ENCODE results near the gene AP1S3.

The AP1S3 gene

DNA sequence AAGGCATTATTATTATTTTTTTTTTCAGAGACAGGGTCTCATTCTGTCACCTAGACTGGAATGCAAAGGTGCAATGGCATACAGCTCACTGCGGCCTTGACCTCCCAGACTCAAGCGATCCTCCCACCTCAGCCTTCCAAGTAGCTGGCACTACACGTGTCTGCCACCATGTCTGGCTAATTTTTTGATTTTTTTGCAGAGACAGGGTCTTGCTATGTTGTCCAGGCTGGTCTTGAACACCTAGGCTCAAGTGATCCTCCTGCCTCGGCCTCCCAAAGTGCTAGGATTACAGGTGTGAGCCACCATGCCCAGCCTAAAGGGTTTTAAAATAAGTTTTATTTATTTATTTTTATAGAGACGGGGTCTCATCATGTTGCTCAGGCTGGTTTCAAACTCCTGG, 45.3 kb upstream of the AP1S3 start:
- Histone ChIP-seq H2BK5ac (ENCODE audit: low read depth, low read length, poor library complexity, severe bottlenecking) (no peak overlapping the region), H4K91ac (ENCODE audit: low read length) (no peak overlapping the region), H3K79me1 (replicated peaks; ENCODE audit: low read length, poor library complexity, severe bottlenecking) (peaks cover 12% of the 10 kb centered on the region), H3K4ac (ENCODE audit: low read depth in 1 of 2, low read length in 2 of 2) (no peak overlapping the region), H2AFZ (ENCODE audit: low read depth, low read length) (no peak overlapping the region), H2BK12ac (ENCODE audit: low read length in 2 of 2) (no peak overlapping the region), H2BK15ac (ENCODE audit: low read depth, poor library complexity, severe bottlenecking) (no peak overlapping the region), H3K4me3 (ENCODE audit: insufficient read depth in 1 of 2, low read depth in 1 of 2, low read length in 2 of 2) (no peak overlapping the region), H3K9me3 (ENCODE audit: control insufficient read depth, low read length) (no peaks in the 10 kb centered on the region), H2BK120ac (ENCODE audit: low read depth, low read length) (no peak overlapping the region), H3K18ac (ENCODE audit: low read depth in 1 of 2, low read length in 2 of 2) (no peak overlapping the region), H3K14ac (ENCODE audit: low read length in 2 of 2) (no peak overlapping the region), H3K23ac (ENCODE audit: low read length in 2 of 2) (no peak overlapping the region), H3K27ac (ENCODE audit: low read length, poor library complexity, severe bottlenecking) (no peak overlapping the region), H3K4me2 (ENCODE audit: low read length, poor library complexity, severe bottlenecking) (no peak overlapping the region), H4K8ac (ENCODE audit: low read length) (no peak overlapping the region), H3K9ac (ENCODE audit: low read length) (no peak overlapping the region), H3K4me1 (ENCODE audit: control insufficient read depth, insufficient read depth, low read depth, low read length) (peaks cover 3% of the 10 kb centered on the region), H3K27me3 (ENCODE audit: control insufficient read depth in 1 of 2, insufficient read depth in 1 of 2, low read length in 2 of 2) (no peaks in the 10 kb centered on the region), H2AK5ac (ENCODE audit: low read length, severe bottlenecking) (no peak overlapping the region), H3K36me3 (ENCODE audit: control insufficient read depth in 1 of 2, insufficient read depth in 2 of 2, low read depth in 1 of 2, low read length in 2 of 2) (peaks cover 47 to 82% of the 10 kb centered on the region in 2 experiments)
- DNase-seq, result no peak
- 94% methylated on average over 5 of the region's 5 CpGs for WGBS

DNA sequence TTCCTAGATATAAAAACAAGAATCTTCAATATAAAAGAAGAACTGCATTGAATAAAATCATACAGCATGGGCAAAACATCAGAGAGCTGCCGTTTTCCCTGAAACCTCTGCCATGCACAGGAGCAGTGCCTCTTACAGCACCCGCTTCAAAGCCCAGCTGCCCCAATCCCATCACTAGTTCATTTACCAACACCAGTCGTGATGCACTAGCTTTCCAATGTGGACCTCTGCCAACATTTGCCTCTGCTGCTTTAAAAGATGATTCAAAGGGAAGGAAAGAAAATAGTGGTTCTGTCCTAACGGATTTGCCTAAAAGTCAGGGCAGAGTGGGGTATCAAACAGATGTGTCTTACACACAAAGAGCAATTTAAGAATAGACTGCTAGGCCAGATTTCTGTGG, 43.4 kb upstream of the AP1S3 start:
- Histone ChIP-seq H3K4ac (ENCODE audit: low read depth in 1 of 2, low read length in 2 of 2) (no peak overlapping the region), H3K23ac (ENCODE audit: low read length in 2 of 2) (no peak overlapping the region), H3K36me3 (ENCODE audit: control insufficient read depth in 1 of 2, insufficient read depth in 2 of 2, low read depth in 1 of 2, low read length in 2 of 2) (peaks cover 44 to 92% of the 10 kb centered on the region in 2 experiments), H2BK120ac (ENCODE audit: low read depth, low read length) (no peak overlapping the region), H3K4me1 (ENCODE audit: control insufficient read depth, insufficient read depth, low read depth, low read length) (peaks cover 1% of the 10 kb centered on the region), H2AFZ (ENCODE audit: low read depth, low read length) (no peak overlapping the region), H2BK15ac (ENCODE audit: low read depth, poor library complexity, severe bottlenecking) (no peak overlapping the region), H3K4me3 (ENCODE audit: insufficient read depth in 1 of 2, low read depth in 1 of 2, low read length in 2 of 2) (no peak overlapping the region), H3K4me2 (ENCODE audit: low read length, poor library complexity, severe bottlenecking) (no peak overlapping the region), H2BK12ac (ENCODE audit: low read length in 2 of 2) (no peak overlapping the region), H3K79me1 (replicated peaks; ENCODE audit: low read length, poor library complexity, severe bottlenecking) (peaks cover 12% of the 10 kb centered on the region), H2AK5ac (ENCODE audit: low read length, severe bottlenecking) (no peak overlapping the region), H3K14ac (ENCODE audit: low read length in 2 of 2) (no peak overlapping the region), H3K27me3 (ENCODE audit: control insufficient read depth in 1 of 2, insufficient read depth in 1 of 2, low read length in 2 of 2) (no peaks in the 10 kb centered on the region), H2BK5ac (ENCODE audit: low read depth, low read length, poor library complexity, severe bottlenecking) (no peak overlapping the region), H3K9me3 (ENCODE audit: control insufficient read depth, low read length) (no peaks in the 10 kb centered on the region), H3K27ac (ENCODE audit: low read length, poor library complexity, severe bottlenecking) (no peak overlapping the region), H4K91ac (ENCODE audit: low read length) (no peak overlapping the region), H4K8ac (ENCODE audit: low read length) (no peak overlapping the region), H3K18ac (ENCODE audit: low read depth in 1 of 2, low read length in 2 of 2) (no peak overlapping the region), H3K9ac (ENCODE audit: low read length) (no peak overlapping the region)
- WGBS, result 94% methylated on average over 4 of the region's 4 CpGs
- DNase-seq, result no peak

DNA sequence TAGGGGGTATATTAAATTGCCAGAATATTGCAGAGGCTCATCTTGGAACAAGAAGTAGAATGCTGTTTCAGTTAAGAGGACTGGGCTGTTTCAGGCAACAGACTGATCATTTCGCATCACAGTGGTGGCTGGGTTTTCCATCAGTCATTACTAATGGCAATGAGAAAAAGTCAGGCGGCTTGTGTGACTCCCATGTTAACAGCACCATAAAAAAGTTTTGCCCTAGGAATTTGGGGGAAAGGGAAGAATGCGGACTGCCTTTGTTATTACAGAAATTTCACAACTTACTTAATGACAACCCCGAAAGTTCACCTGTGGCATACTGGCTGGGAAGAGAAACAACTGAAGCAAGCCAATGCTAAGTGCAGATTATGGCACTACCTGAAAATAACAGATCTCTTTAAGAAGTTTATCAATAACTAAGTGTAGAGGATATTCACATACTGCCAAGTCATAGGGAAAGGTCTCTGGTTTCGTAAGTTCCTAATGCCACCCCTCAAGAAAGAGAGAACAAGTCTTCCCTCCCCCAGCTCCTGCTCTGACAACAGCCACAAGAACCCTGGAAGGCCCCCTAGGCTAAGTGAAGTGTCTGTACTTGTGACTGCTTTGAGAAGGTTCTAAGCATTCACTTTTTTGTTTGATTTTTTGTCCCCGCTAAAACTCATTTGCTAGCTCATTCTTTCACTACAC, 40.5 kb upstream of the AP1S3 start:
- WGBS, result 100% methylated on average over 4 of the region's 6 CpGs
- Histone ChIP-seq H3K79me1 (replicated peaks; ENCODE audit: low read length, poor library complexity, severe bottlenecking) (peaks cover 5% of the 10 kb centered on the region), H2BK12ac (ENCODE audit: low read length in 2 of 2) (no peak overlapping the region), H3K4ac (ENCODE audit: low read depth in 1 of 2, low read length in 2 of 2) (no peak overlapping the region), H3K14ac (ENCODE audit: low read length in 2 of 2) (no peak overlapping the region), H3K4me1 (ENCODE audit: control insufficient read depth, insufficient read depth, low read depth, low read length) (no peaks in the 10 kb centered on the region), H3K4me3 (ENCODE audit: insufficient read depth in 1 of 2, low read depth in 1 of 2, low read length in 2 of 2) (no peak overlapping the region), H4K91ac (ENCODE audit: low read length) (no peak overlapping the region), H4K8ac (ENCODE audit: low read length) (no peak overlapping the region), H3K18ac (ENCODE audit: low read depth in 1 of 2, low read length in 2 of 2) (no peak overlapping the region), H2AK5ac (ENCODE audit: low read length, severe bottlenecking) (no peak overlapping the region), H3K9me3 (ENCODE audit: control insufficient read depth, low read length) (no peaks in the 10 kb centered on the region), H3K27me3 (ENCODE audit: control insufficient read depth in 1 of 2, insufficient read depth in 1 of 2, low read length in 2 of 2) (no peaks in the 10 kb centered on the region), H2BK15ac (ENCODE audit: low read depth, poor library complexity, severe bottlenecking) (no peak overlapping the region), H2BK120ac (ENCODE audit: low read depth, low read length) (no peak overlapping the region), H2BK5ac (ENCODE audit: low read depth, low read length, poor library complexity, severe bottlenecking) (no peak overlapping the region), H2AFZ (ENCODE audit: low read depth, low read length) (no peak overlapping the region), H3K27ac (ENCODE audit: low read length, poor library complexity, severe bottlenecking) (no peak overlapping the region), H3K23ac (ENCODE audit: low read length in 2 of 2) (no peak overlapping the region), H3K4me2 (ENCODE audit: low read length, poor library complexity, severe bottlenecking) (no peak overlapping the region), H3K9ac (ENCODE audit: low read length) (no peak overlapping the region), H3K36me3 (ENCODE audit: control insufficient read depth in 1 of 2, insufficient read depth in 2 of 2, low read depth in 1 of 2, low read length in 2 of 2) (peaks cover 41 to 96% of the 10 kb centered on the region in 2 experiments)
- no peak for DNase-seq

DNA sequence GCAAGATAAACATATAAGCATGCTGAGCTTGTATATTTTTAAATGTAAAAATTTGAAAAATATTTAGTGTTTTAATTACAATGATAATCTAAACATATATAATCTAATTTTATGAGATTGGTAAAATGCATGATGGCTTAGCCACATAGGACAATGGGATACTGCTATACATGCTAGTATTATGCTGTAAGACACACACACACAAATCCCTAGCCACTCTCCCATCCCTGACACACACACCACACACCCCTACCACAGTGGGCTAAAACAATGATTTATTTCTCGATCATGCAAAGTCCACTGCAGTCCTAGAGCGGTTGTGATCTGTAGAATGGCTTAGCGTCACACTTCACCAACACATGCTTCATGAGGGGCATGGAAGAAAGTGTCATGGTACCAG, 36.3 kb upstream of the AP1S3 start:
- 100% methylated on average over 3 of the region's 3 CpGs for WGBS
- no peak for DNase-seq
- Histone ChIP-seq H3K14ac (ENCODE audit: low read length in 2 of 2) (no peak overlapping the region), H3K36me3 (ENCODE audit: control insufficient read depth in 1 of 2, insufficient read depth in 2 of 2, low read depth in 1 of 2, low read length in 2 of 2) (peaks cover 26 to 77% of the 10 kb centered on the region in 2 experiments), H2AK5ac (ENCODE audit: low read length, severe bottlenecking) (no peak overlapping the region), H2BK15ac (ENCODE audit: low read depth, poor library complexity, severe bottlenecking) (no peak overlapping the region), H4K91ac (ENCODE audit: low read length) (no peak overlapping the region), H3K4me3 (ENCODE audit: insufficient read depth in 1 of 2, low read depth in 1 of 2, low read length in 2 of 2) (no peak overlapping the region), H3K23ac (ENCODE audit: low read length in 2 of 2) (no peak overlapping the region), H3K27ac (ENCODE audit: low read length, poor library complexity, severe bottlenecking) (no peak overlapping the region), H3K18ac (ENCODE audit: low read depth in 1 of 2, low read length in 2 of 2) (no peak overlapping the region), H3K9ac (ENCODE audit: low read length) (no peak overlapping the region), H2BK12ac (ENCODE audit: low read length in 2 of 2) (no peak overlapping the region), H3K4me2 (ENCODE audit: low read length, poor library complexity, severe bottlenecking) (no peak overlapping the region), H2BK120ac (ENCODE audit: low read depth, low read length) (no peak overlapping the region), H2AFZ (ENCODE audit: low read depth, low read length) (no peak overlapping the region), H4K8ac (ENCODE audit: low read length) (no peak overlapping the region), H3K4ac (ENCODE audit: low read depth in 1 of 2, low read length in 2 of 2) (no peak overlapping the region), H2BK5ac (ENCODE audit: low read depth, low read length, poor library complexity, severe bottlenecking) (no peak overlapping the region), H3K27me3 (ENCODE audit: control insufficient read depth in 1 of 2, insufficient read depth in 1 of 2, low read length in 2 of 2) (no peaks in the 10 kb centered on the region), H3K9me3 (ENCODE audit: control insufficient read depth, low read length) (no peaks in the 10 kb centered on the region), H3K79me1 (replicated peaks; ENCODE audit: low read length, poor library complexity, severe bottlenecking) (no peaks in the 10 kb centered on the region), H3K4me1 (ENCODE audit: control insufficient read depth, insufficient read depth, low read depth, low read length) (no peaks in the 10 kb centered on the region)
